Ishikawa (cell line): Measurements from ENCODE around the gene TUFM.
A peak's percentile ranks its signal among the peaks of the same experiment; 100 is the strongest.

Experiments used
- CEBPB ChIP-seq: IDR thresholded peaks from 2 replicates; pipeline ENCODE4 v1.6.1; 2012
- CREB1 ChIP-seq: IDR thresholded peaks from 2 replicates; pipeline ENCODE4 v1.6.1; 2012; ENCODE audit warnings: low read depth
- EGR1 ChIP-seq: IDR thresholded peaks from 2 replicates; pipeline ENCODE4 v1.6.1; 2012
- EP300 ChIP-seq: IDR thresholded peaks from 2 replicates; pipeline ENCODE4 v1.6.1; 2012; ENCODE audit warnings: borderline replicate concordance
- FOXM1 ChIP-seq: IDR thresholded peaks from 2 replicates; pipeline ENCODE4 v1.6.1; 2012; ENCODE audit warnings: low read depth, borderline replicate concordance
- NFIC ChIP-seq: IDR thresholded peaks from 2 replicates; pipeline ENCODE4 v1.6.1; 2012
- RAD21 ChIP-seq: IDR thresholded peaks from 2 replicates; pipeline ENCODE4 v1.6.1; 2012; ENCODE audit warnings: low read depth
- TAF1 ChIP-seq: IDR thresholded peaks from 2 replicates; pipeline ENCODE4 v1.6.1; 2012; ENCODE audit warnings: low read depth, mild to moderate bottlenecking
- TCF12 ChIP-seq: IDR thresholded peaks from 2 replicates; pipeline ENCODE4 v1.6.1; 2012; ENCODE audit warnings: low read depth
- TEAD4 ChIP-seq: IDR thresholded peaks from 2 replicates; pipeline ENCODE4 v1.6.1; 2012
- YY1 ChIP-seq: IDR thresholded peaks from 2 replicates; pipeline ENCODE4 v1.6.1; 2012; ENCODE audit warnings: low read depth
- ZBTB7A ChIP-seq: IDR thresholded peaks from 2 replicates; pipeline ENCODE4 v1.6.1; 2012; ENCODE audit warnings: low read depth
- TF ChIP-seq, protein P1 (sequence below): IDR thresholded peaks from 2 replicates; pipeline ENCODE4 v1.6.1; 2012; ENCODE audit warnings: low read depth, mild to moderate bottlenecking
- TF ChIP-seq, protein P2 (sequence below): IDR thresholded peaks from 2 replicates; pipeline ENCODE4 v1.6.1; 2012
- TF ChIP-seq, protein P3 (sequence below): IDR thresholded peaks from 2 replicates; pipeline ENCODE4 v1.6.1; 2012

TUFM gene

DNA sequence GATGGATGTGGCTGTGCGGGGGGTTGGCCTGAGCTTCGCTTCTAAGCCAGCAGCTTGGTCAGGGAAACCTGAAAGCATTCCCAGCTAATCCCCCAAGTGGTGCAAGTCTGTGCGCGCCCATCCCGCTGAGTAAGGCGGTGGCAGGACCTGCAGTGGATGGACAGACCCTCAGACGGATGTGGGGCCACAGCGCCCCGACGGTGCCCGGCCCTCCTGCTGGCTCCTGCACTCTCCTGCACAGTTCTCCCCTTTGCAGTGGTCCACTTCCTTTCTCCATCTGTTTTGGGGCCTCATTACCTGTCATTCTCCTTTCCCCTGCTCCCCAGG is 34.4 kb upstream of the TUFM start:
- TF ChIP-seq NFIC: no peak
- TF ChIP-seq CREB1: no peak
- no peak for TF ChIP-seq YY1
- TF ChIP-seq, protein P1, sequence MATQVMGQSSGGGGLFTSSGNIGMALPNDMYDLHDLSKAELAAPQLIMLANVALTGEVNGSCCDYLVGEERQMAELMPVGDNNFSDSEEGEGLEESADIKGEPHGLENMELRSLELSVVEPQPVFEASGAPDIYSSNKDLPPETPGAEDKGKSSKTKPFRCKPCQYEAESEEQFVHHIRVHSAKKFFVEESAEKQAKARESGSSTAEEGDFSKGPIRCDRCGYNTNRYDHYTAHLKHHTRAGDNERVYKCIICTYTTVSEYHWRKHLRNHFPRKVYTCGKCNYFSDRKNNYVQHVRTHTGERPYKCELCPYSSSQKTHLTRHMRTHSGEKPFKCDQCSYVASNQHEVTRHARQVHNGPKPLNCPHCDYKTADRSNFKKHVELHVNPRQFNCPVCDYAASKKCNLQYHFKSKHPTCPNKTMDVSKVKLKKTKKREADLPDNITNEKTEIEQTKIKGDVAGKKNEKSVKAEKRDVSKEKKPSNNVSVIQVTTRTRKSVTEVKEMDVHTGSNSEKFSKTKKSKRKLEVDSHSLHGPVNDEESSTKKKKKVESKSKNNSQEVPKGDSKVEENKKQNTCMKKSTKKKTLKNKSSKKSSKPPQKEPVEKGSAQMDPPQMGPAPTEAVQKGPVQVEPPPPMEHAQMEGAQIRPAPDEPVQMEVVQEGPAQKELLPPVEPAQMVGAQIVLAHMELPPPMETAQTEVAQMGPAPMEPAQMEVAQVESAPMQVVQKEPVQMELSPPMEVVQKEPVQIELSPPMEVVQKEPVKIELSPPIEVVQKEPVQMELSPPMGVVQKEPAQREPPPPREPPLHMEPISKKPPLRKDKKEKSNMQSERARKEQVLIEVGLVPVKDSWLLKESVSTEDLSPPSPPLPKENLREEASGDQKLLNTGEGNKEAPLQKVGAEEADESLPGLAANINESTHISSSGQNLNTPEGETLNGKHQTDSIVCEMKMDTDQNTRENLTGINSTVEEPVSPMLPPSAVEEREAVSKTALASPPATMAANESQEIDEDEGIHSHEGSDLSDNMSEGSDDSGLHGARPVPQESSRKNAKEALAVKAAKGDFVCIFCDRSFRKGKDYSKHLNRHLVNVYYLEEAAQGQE: no peak
- TF ChIP-seq FOXM1: no peak
- TF ChIP-seq ZBTB7A: no peak
- TF ChIP-seq, protein P2, sequence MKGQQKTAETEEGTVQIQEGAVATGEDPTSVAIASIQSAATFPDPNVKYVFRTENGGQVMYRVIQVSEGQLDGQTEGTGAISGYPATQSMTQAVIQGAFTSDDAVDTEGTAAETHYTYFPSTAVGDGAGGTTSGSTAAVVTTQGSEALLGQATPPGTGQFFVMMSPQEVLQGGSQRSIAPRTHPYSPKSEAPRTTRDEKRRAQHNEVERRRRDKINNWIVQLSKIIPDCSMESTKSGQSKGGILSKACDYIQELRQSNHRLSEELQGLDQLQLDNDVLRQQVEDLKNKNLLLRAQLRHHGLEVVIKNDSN: no peak
- no peak for TF ChIP-seq EGR1
- TF ChIP-seq, protein P3, sequence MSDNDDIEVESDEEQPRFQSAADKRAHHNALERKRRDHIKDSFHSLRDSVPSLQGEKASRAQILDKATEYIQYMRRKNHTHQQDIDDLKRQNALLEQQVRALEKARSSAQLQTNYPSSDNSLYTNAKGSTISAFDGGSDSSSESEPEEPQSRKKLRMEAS: no peak
- TF ChIP-seq TCF12: no peak
- no peak for TF ChIP-seq TAF1
- TF ChIP-seq CEBPB: no peak
- TF ChIP-seq TEAD4: no peak
- no peak for TF ChIP-seq EP300
- TF ChIP-seq RAD21: no peak

DNA sequence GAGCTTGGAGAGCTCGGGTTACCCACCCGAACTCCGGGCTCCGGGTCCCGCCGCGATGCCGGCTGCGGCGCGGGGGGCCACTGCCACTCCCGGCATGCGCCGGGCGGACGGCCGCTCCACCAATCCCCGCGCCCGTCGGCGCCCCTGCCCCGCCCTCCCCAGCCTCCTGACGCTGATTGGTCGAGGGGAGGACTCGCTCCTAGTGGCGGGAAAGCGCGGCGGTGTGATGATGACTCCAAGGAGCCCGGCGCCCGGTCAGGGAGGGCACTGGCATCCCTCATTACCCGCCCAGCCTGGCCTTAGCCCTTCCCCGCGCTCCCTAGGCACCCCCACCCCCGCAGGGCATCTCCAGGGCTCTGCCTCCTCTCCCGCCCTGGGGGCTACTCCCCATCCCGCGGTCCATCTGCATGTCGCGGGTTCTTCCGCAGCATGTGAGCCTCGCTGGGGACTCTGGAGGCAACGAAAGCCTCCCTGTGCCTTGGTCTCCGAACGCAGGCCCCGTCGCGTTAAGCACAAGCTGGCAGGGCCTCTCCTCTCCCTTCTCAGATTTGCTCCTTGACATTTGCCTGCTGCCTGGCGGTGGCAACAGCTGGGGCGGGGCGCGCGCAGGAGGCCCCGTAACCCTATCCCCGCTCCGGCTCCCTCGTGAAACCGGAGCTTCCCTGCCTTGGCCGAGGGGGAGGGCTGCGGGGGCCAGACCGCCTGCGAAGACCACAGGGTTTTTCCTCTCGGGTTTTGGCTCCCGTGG is 33.9 kb upstream of the TUFM start:
- TF ChIP-seq ZBTB7A: peak; percentile 36; the same call in 1 of the 2 replicates
- TF ChIP-seq, protein P3: peak; percentile 92
- 0 out of 2 replicates have a peak, but pooled peaks have one; percentile 24 for TF ChIP-seq TAF1
- TF ChIP-seq, protein P2: no peak
- 0 out of 2 replicates have a peak, but pooled peaks have one; percentile 14 for TF ChIP-seq EGR1

DNA sequence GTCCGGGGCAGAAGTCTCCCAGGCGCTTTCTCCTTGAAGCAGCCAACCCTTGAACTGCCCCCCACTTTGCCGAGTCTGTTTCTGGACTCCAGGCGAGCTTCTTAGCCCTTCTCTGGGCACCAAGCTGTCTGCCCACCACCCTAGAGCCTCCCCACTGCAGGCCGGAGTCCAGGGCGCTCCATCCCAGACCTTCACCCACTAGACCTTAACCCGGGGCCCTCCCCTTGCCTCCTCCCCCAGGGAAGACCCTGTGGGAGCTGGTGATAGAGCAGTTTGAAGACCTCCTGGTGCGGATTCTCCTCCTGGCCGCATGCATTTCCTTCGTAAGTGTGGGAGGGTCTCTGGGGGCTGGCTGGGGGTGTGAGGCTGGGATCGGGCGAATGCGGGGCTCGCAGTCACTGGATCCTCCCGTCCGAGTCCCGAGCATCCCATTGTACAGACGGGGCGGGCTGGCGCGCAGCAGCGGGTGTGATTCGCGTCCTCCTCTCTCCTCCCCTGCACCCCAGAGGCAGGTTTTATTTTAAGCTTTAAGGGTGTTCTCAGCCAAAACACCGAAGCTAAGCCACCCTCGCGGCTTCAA is 33.2 kb upstream of the TUFM start:
- TF ChIP-seq CREB1 (no peak), ZBTB7A (0 out of 2 replicates have a peak, but pooled peaks have one; percentile 16), RAD21 (no peak)

DNA sequence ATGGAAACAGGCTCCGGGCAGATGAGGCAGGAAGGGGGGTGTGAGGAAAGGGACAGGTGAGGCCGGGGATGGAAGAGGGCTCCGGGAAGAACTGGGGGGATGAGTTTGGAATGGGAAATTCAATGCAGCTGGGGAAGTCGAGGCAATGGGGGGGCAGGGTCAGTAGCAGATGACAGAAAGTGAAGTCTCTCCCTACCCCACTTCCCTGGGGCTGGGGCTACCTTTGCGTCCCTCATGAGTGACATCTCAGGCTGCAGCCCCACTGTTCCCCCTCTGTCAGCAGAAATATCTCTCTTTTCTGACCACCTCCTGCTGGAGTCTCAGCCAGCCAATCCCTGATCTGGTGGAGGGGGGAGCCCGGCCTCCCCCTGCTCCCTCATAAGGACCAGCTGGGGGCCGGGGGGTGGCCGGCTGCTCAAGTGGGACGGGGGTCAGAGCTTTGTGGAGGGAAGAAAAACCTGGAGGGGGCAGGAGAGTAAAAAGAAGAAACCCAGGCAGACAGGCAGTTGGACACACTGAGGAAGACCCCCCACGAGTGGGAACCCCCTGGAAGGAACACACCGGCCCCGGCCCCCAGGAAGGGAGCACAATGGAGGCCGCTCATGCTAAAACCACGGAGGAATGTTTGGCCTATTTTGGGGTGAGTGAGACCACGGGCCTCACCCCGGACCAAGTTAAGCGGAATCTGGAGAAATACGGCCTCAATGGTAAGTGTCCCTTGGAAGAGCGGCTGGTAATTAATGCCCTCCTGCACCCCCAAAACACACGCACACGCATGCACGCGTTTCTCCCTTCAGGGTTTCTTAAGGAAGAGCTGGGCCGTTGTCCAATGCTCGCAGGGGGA is 32.2 kb upstream of the TUFM start, which contains the start of gene ATP2A1:
Gene ATP2A1 (plus strand): TSS at position 406 of the 844 bp plus-strand sequence. CDS start 184 bp downstream, at position 590.
- TF ChIP-seq EP300: no peak
- no peak for TF ChIP-seq TAF1
- no peak for TF ChIP-seq TEAD4
- no peak for TF ChIP-seq ZBTB7A
- TF ChIP-seq, protein P3: no peak
- TF ChIP-seq, protein P2: no peak
- TF ChIP-seq TCF12: no peak
- TF ChIP-seq NFIC: no peak
- no peak for TF ChIP-seq FOXM1
- TF ChIP-seq YY1: no peak
- no peak for TF ChIP-seq EGR1
- no peak for TF ChIP-seq CEBPB
- no peak for TF ChIP-seq CREB1

DNA sequence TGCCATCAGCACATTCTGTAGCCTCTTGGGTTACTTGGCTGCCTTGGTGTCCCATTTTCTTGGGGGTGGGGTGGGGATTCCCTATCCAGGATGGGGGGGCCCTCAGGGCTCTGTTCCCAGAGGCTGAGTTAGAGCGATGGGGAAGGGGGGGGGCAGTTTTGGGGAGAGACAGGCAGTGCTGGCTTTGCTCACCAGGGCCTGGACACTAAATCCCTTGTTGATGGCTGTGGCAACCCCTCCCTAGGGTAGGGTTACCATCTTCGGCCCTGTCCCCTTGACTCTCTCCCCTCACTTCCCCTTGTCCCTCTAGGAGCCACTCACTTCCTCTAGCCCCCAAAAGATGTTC is 31.5 kb upstream of the TUFM start:
- TF ChIP-seq CEBPB (no peak), TEAD4 (no peak), CREB1 (no peak), TAF1 (no peak), FOXM1 (no peak), EP300 (no peak), YY1 (no peak), EGR1 (no peak), TCF12 (no peak), RAD21 (no peak), NFIC (no peak), ZBTB7A (no peak)
- TF ChIP-seq, protein P1: no peak
- TF ChIP-seq, protein P2: no peak
- TF ChIP-seq, protein P3: no peak
